H1 (cell line): ENCODE measurements around the gene KLK1. TPM values are rescaled to one million over a fixed set of nuclear protein-coding genes. Genes with fewer than 3 reads are reported as not detected.

Experiments
- CTCF ChIA-PET: fragments of 300-600 bp; sonication (Branson Sonifier 250); formaldehyde crosslinking; loops from one replicate; lab custom pipeline; 2021; ENCODE audit not compliant: partially characterized antibody; lab: Charles Lee
- POLR2A ChIA-PET: fragments of 300-600 bp; sonication (Branson Sonifier 250); formaldehyde crosslinking; loops from one replicate; lab custom pipeline; 2021; ENCODE audit warnings: inconsistent platforms; ENCODE audit not compliant: partially characterized antibody; lab: Charles Lee
- DNase-seq, 2 experiments: peaks; one replicate each; pipeline versions ENCODE4 v3.0.0 to v3.0.0-alpha.2; 2010 to 2022; ENCODE audit warnings: low spot score in 2 of 2, low read depth in 1 of 2, mixed read lengths in 1 of 2
- FAIRE-seq: peaks from 2 replicates; lab custom pipeline; 2011; peaks lifted over from hg19 to GRCh38; lab: Jason Lieb, UNC
- H2AFZ ChIP-seq: 2 replicates; pipeline ENCODE4 v1.8.1; 2012; ENCODE audit warnings: low read length, inconsistent platforms
- H2AK5ac ChIP-seq: 2 replicates; pipeline ENCODE4 v1.6.1; 2013; ENCODE audit warnings: low read depth, low read length
- H2BK120ac ChIP-seq: replicated peaks from 2 replicates; pipeline ENCODE3; 2013; ENCODE audit warnings: low read depth, low read length, inconsistent platforms
- H2BK12ac ChIP-seq: 2 replicates; pipeline ENCODE4 v1.6.1; 2013; ENCODE audit warnings: low read depth, low read length
- H2BK15ac ChIP-seq: 2 replicates; pipeline ENCODE4 v1.6.1; 2013; ENCODE audit warnings: low read length
- H2BK20ac ChIP-seq: 2 replicates; pipeline ENCODE4 v1.6.1; 2013; ENCODE audit warnings: low read length
- H2BK5ac ChIP-seq: 2 replicates; pipeline ENCODE4 v1.6.1; 2013; ENCODE audit warnings: low read depth, low read length
- H3K14ac ChIP-seq: 2 replicates; pipeline ENCODE4 v1.6.1; 2013; ENCODE audit warnings: inconsistent platforms; ENCODE audit not compliant: insufficient read length
- H3K18ac ChIP-seq: 2 replicates; pipeline ENCODE4 v1.6.1; 2013; ENCODE audit warnings: low read length; ENCODE audit errors: extremely low read depth
- H3K23ac ChIP-seq: 2 replicates; pipeline ENCODE4 v1.6.1; 2013; ENCODE audit warnings: inconsistent platforms; ENCODE audit not compliant: insufficient read length
- H3K23me2 ChIP-seq: 2 replicates; pipeline ENCODE4 v1.6.1; 2013; ENCODE audit warnings: low read depth, low read length
- H3K27ac ChIP-seq: 2 replicates; pipeline ENCODE4 v1.6.1; 2011; ENCODE audit warnings: low read depth, low read length, inconsistent platforms
- H3K27me3 ChIP-seq, 4 experiments: replicated peaks in 1 of 4; 1 replicate in 1 of 4; 2 replicates in 3 of 4; pipeline versions ENCODE4 v1.6.1 to v1.8.1; 2011 to 2013; ENCODE audit warnings: low read length in 3 of 4, mild to moderate bottlenecking in 3 of 4, inconsistent platforms in 2 of 4, mixed read lengths in 2 of 4, moderate library complexity in 1 of 4; ENCODE audit not compliant: control insufficient read depth in 3 of 4, insufficient read depth in 3 of 4; ENCODE audit errors: extremely low read depth in 1 of 4
- H3K36me3 ChIP-seq, 4 experiments: 2 replicates each; pipeline versions ENCODE4 v1.6.1 to v1.8.1; 2011 to 2013; ENCODE audit warnings: mild to moderate bottlenecking in 4 of 4, low read length in 3 of 4, moderate library complexity in 2 of 4, control low read depth in 1 of 4, inconsistent platforms in 1 of 4; ENCODE audit not compliant: insufficient read depth in 4 of 4, control insufficient read depth in 2 of 4
- H3K4ac ChIP-seq: replicated peaks from 2 replicates; pipeline ENCODE3; 2013; ENCODE audit warnings: low read length, low read depth, mixed read lengths, inconsistent platforms; ENCODE audit not compliant: insufficient read length
- H3K4me1 ChIP-seq, 4 experiments: replicated peaks in 1 of 4; 1 replicate in 1 of 4; 2 replicates in 3 of 4; pipeline versions ENCODE4 v1.6.1 to v1.8.1; 2011 to 2013; ENCODE audit warnings: low read length in 3 of 4, inconsistent platforms in 2 of 4, mixed read lengths in 1 of 4; ENCODE audit not compliant: insufficient read depth in 4 of 4, control insufficient read depth in 3 of 4
- H3K4me2 ChIP-seq, 2 experiments: 2 replicates each; pipeline versions ENCODE4 v1.6.1 to v1.8.1; 2011 to 2013; ENCODE audit warnings: low read depth in 2 of 2, low read length in 2 of 2, control low read depth in 1 of 2, inconsistent platforms in 1 of 2, mild to moderate bottlenecking in 1 of 2; ENCODE audit not compliant: insufficient read depth in 1 of 2
- H3K4me3 ChIP-seq, 4 experiments: fragments of 200-600, 300-600 bp in 1 of 4; sonication (generic), shearing (Covaris generic), sonication (Bioruptor Twin) in 1 of 4; 2 replicates each; pipeline versions ENCODE4 v1.5.1 to v1.8.1; 2011 to 2016; ENCODE audit warnings: low read length in 4 of 4, low read depth in 3 of 4, control low read depth in 2 of 4, inconsistent platforms in 2 of 4, mild to moderate bottlenecking in 2 of 4, mixed read lengths in 1 of 4, moderate library complexity in 1 of 4; ENCODE audit not compliant: insufficient read depth in 2 of 4; ENCODE audit errors: extremely low read depth in 1 of 4
- H3K56ac ChIP-seq: replicated peaks from 2 replicates; pipeline ENCODE3; 2013; ENCODE audit warnings: low read depth, mild to moderate bottlenecking, mixed read lengths, low read length, inconsistent platforms; ENCODE audit not compliant: insufficient read length
- H3K79me1 ChIP-seq: 2 replicates; pipeline ENCODE4 v1.6.1; 2013; ENCODE audit warnings: low read depth, low read length, control low read depth
- H3K79me2 ChIP-seq, 2 experiments: 2 replicates each; pipeline versions ENCODE4 v1.6.1 to v1.8.1; 2012 to 2013; ENCODE audit warnings: low read length in 2 of 2, mild to moderate bottlenecking in 2 of 2, inconsistent platforms in 1 of 2; ENCODE audit not compliant: insufficient read depth in 2 of 2, control insufficient read depth in 1 of 2
- H3K9ac ChIP-seq, 4 experiments: replicated peaks in 1 of 4; 1 replicate in 1 of 4; 2 replicates in 3 of 4; pipeline versions ENCODE4 v1.6.1 to v1.8.1; 2011 to 2013; ENCODE audit warnings: low read depth in 3 of 4, low read length in 3 of 4, control low read depth in 2 of 4, mild to moderate bottlenecking in 2 of 4, moderate library complexity in 2 of 4, inconsistent platforms in 1 of 4; ENCODE audit errors: extremely low read depth in 1 of 4
- H3K9me3 ChIP-seq, 2 experiments: 2 replicates each; pipeline versions ENCODE4 v1.6.1 to v1.8.1; 2012 to 2013; ENCODE audit warnings: mild to moderate bottlenecking in 2 of 2, moderate library complexity in 2 of 2, control low read depth in 1 of 2, inconsistent platforms in 1 of 2, low read depth in 1 of 2, low read length in 1 of 2, mixed read lengths in 1 of 2; ENCODE audit not compliant: insufficient read depth in 2 of 2
- H4K20me1 ChIP-seq, 2 experiments: replicated peaks in 1 of 2; 2 replicates each; pipeline versions ENCODE3 to v1.8.1; 2011 to 2013; ENCODE audit warnings: inconsistent platforms in 2 of 2, low read length in 2 of 2, mild to moderate bottlenecking in 1 of 2; ENCODE audit not compliant: insufficient read depth in 2 of 2, control insufficient read depth in 1 of 2
- H4K5ac ChIP-seq: 2 replicates; pipeline ENCODE4 v1.6.1; 2013; ENCODE audit warnings: low read length, low read depth, mixed read lengths, inconsistent platforms; ENCODE audit not compliant: insufficient read length
- H4K8ac ChIP-seq: 2 replicates; pipeline ENCODE4 v1.8.0; 2013; ENCODE audit warnings: mild to moderate bottlenecking, moderate library complexity, low read length, inconsistent platforms; ENCODE audit not compliant: insufficient read depth; ENCODE audit errors: extremely low read depth
- H4K91ac ChIP-seq: replicated peaks from 2 replicates; pipeline ENCODE3; 2013; ENCODE audit warnings: low read length, mixed read lengths, inconsistent platforms; ENCODE audit not compliant: insufficient read length
- ATF2 ChIP-seq: IDR thresholded peaks from 2 replicates; pipeline ENCODE4 v1.6.1; 2012; ENCODE audit warnings: low read length, inconsistent platforms
- BCL11A ChIP-seq, 2 experiments: IDR thresholded peaks; one replicate each; pipeline ENCODE4 v1.6.1; 2011; ENCODE audit warnings: low read depth in 2 of 2, low read length in 2 of 2, mild to moderate bottlenecking in 2 of 2
- CTCF ChIP-seq, 3 experiments: IDR thresholded peaks; 1 replicate in 2 of 3; 2 replicates in 1 of 3; pipeline versions ENCODE4 v1.5.1 to v1.6.1; 2011; ENCODE audit warnings: low read length in 3 of 3, mild to moderate bottlenecking in 3 of 3, inconsistent platforms in 2 of 3, low read depth in 1 of 3, moderate library complexity in 1 of 3; ENCODE audit not compliant: insufficient read depth in 1 of 3; ENCODE audit errors: control extremely low read depth in 1 of 3
- FOSL1 ChIP-seq: IDR thresholded peaks from 2 replicates; pipeline ENCODE4 v1.6.1; 2011; ENCODE audit warnings: mild to moderate bottlenecking, low read depth, low read length, moderate library complexity; ENCODE audit not compliant: insufficient read depth
- JUND ChIP-seq: IDR thresholded peaks from 2 replicates; pipeline ENCODE4 v1.6.1; 2011; ENCODE audit warnings: mild to moderate bottlenecking, improper control_type of control experiment, low read length
- RFX5 ChIP-seq: IDR thresholded peaks from 2 replicates; pipeline ENCODE4 v1.6.1; 2011; ENCODE audit warnings: low read depth, low read length, improper control_type of control experiment, borderline replicate concordance
- WGBS, 2 experiments: shearing (Covaris generic) in 1 of 2; methylation state at CpG; one replicate each; pipeline versions ENCODE4 v1.1.6 to v1.1.7; 2013 to 2015; ENCODE audit warnings: low lambda C conversion rate in 2 of 2, mixed read lengths in 2 of 2, inconsistent platforms in 1 of 2, low coverage in 1 of 2, missing lambda C conversion rate in 1 of 2; ENCODE audit not compliant: insufficient replicate concordance in 2 of 2, insufficient coverage in 1 of 2, insufficient read length in 1 of 2; ENCODE audit errors: extremely low coverage in 1 of 2, missing lambda C conversion rate in 1 of 2; 5-methylcytosine and 5-hydroxymethylcytosine counted together
- polyA plus RNA-seq, 7 experiments: library from polyadenylated mRNA; depleted of rRNA in 3 of 7; stranded (reverse) in 5 of 7; unstranded in 2 of 7; fragments of >200 nt in 5 of 7; fragments of 200-250 nt in 2 of 7; gene quantifications; 1 replicate in 5 of 7; 2 replicates in 1 of 7; 4 replicates in 1 of 7; pipeline versions ENCODE4 v1.2.1 to v1.2.3, GENCODE V29; 2011 to 2013; ENCODE audit warnings: missing spikeins in 2 of 7, mixed read lengths in 2 of 7
- total RNA-seq: library from RNA; stranded (reverse); fragmentation: NEBNext Ultra II Directional; extraction: Animal tissue kit (Norgen Biotek cat#: 25700); gene quantifications from 2 replicates; pipeline ENCODE4 v1.2.1, GENCODE V29; 2021

KLK1 gene
- total and polyA plus RNA-seq, 2 of the 8 experiments (the other 6 are each of a cell fraction or from before 2014, with no cell fraction given) = 3.4 to 4.0 TPM

- ChIA-PET CTCF (interaction anchor here (0.8 to 2.3 kb wide), 10 partner anchors 11 to 411 kb away, joined by 3 to 15 read pairs (median 4); partner anchors contain the start of gene POLD1), POLR2A (interaction anchor here (0.6 to 15.0 kb wide), 38 partner anchors 7 to 401 kb away, joined by 3 to 275 read pairs (median 4); partner anchors contain the start of genes CLEC11A, KLK1, KLK3 and KLK4)
- Histone ChIP-seq H4K91ac (no peak overlapping the region), H3K4me2 (peak overlapping the region in 1 of 2 experiments; percentile 5; a peak in 1 of 4 replicates), H3K27me3 (no peaks in the 10 kb centered on the region; a peak in 1 of 7 replicates), H3K4ac (peak overlapping the region; percentile 12), H2BK20ac (no peak overlapping the region; the same call in 1 of the 2 replicates), H4K8ac (no peak overlapping the region), H3K23ac (no peak overlapping the region), H2BK5ac (no peak overlapping the region), H3K36me3 (peaks cover 17 to 40% (median 31%) of the 10 kb centered on the region in 4 experiments; a peak in 7 of 8 replicates), H3K23me2 (no peaks in the 10 kb centered on the region; the same call in 1 of the 2 replicates), H2AK5ac (no peak overlapping the region), H3K9ac (no peak overlapping the region), H4K5ac (no peak overlapping the region), H2AFZ (no peak overlapping the region), H3K79me2 (peaks cover 0 to 7% of the 10 kb centered on the region in 2 experiments; a peak in 1 of 4 replicates), H3K27ac (peak overlapping the region; percentile 56), H3K18ac (no peak overlapping the region), H3K4me3 (no peak overlapping the region), H3K4me1 (peaks cover 0 to 14% (median 6%) of the 10 kb centered on the region in 4 experiments; a peak in 5 of 7 replicates), H4K20me1 (peaks cover 39 to 41% of the 10 kb centered on the region in 2 experiments), H2BK120ac (no peak overlapping the region), H3K79me1 (peaks cover 1% of the 10 kb centered on the region; the same call in 1 of the 2 replicates), H3K14ac (no peak overlapping the region), H2BK12ac (no peak overlapping the region), H2BK15ac (no peak overlapping the region), H3K56ac (no peak overlapping the region), H3K9me3 (no peaks in the 10 kb centered on the region)
- DNase-seq (peak in 1 of 2 experiments; percentile 79), FAIRE-seq (no peak)
- 70% methylated on average over 14 of the region's 18 CpGs; no CpG with 5 or more reads in 1 of the 2 experiments for WGBS, 2 experiments
- TF ChIP-seq CTCF (IDR thresholded peaks at IDR 0.05; ENCODE audit: control extremely low read depth in 1 of 3, insufficient read depth in 1 of 3, low read depth in 1 of 3, low read length in 3 of 3) (peak; percentile 47 to 72 (median 55)), FOSL1 (no peak), BCL11A (IDR thresholded peaks at IDR 0.05; ENCODE audit: low read depth in 2 of 2, low read length in 2 of 2) (no peak), RFX5 (no peak), ATF2 (peak; percentile 44), JUND (no peak)
These were observed 28.5 kb downstream of the KLK1 start for GRCh38 chr19:50794876-50795663.
